GM21390 (cell line): ENCODE results near the gene DCUN1D4.

Experiments
- ATAC-seq: cut with Tn5 transposase; IDR thresholded peaks from one replicate; pipeline ENCODE4 v1.9.1; 2021; ENCODE audit not compliant: unreplicated experiment

The DCUN1D4 gene

GRCh38 chr4:51842554-51843308 lies at the start of gene DCUN1D4:
TSS of gene DCUN1D4 (plus strand) at chr4:51843153. CDS start at chr4:51843243, 90 bp downstream.
- ATAC-seq: peak; percentile 90

- ATAC-seq: no peak
Observed at GRCh38 chr4:51820443-51821234, 22.3 kb upstream of the DCUN1D4 start.

DNA sequence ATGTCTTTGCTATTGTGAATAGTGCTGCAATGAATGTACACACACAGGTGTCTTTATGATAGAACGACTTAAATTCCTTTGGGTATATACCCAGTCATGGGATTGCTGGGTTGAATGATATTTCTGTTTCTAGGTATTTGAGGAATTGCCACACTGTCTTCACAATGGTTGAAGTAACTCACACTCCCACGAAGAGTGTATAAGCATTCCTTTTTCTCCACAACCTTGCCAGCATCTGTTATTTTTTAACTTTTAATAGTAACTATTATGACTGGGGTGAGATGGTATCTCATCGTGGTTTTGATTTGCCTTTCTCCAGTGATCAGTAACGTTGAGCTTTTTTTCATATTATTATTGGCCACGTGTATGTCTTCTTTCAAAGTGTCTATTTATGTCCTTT lies 17.6 kb upstream of the DCUN1D4 start:
- ATAC-seq: no peak

GRCh38 chr4:51830156-51830720 lies 12.7 kb upstream of the DCUN1D4 start:
- ATAC-seq: no peak

DNA sequence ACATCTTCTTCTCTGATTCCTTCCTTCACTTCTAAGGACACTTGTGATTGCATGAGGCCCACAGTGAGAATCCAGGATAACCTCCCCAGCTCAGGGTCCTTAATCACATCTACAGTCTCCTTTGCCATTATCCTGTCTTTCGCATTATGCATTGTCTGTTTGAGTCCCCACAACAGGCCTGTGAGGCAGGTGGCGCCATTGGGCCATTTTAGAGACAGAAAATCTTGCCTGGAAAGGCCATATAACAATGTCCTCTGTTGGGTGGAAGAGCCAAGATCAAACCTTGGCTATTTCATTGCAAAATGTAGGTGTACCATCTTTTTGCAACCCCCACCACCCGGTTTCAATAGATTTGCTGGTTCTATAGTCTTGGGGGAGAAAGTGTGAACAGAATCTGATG lies 11.8 kb upstream of the DCUN1D4 start:
- ATAC-seq: peak; percentile 81

DNA sequence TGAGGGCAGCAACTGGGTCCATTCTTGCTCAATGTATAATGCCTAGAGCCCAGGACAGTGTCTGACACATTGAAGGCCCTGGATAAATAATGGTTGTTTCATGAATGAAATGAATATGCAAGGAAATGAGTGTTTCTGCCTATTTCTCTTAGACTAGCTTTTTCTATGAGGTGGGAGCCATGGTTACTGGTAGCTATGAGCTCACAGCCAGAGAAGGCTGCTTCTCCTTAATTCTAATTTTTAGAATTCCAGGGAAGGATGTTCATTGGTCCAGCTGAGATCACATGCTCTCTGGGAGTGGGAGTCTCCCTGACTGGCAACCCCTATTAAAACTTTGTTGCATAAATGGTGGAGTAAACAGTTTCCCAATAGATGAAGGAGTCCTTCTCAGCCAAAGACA lies 9.7 kb upstream of the DCUN1D4 start:
- no peak for ATAC-seq

DNA sequence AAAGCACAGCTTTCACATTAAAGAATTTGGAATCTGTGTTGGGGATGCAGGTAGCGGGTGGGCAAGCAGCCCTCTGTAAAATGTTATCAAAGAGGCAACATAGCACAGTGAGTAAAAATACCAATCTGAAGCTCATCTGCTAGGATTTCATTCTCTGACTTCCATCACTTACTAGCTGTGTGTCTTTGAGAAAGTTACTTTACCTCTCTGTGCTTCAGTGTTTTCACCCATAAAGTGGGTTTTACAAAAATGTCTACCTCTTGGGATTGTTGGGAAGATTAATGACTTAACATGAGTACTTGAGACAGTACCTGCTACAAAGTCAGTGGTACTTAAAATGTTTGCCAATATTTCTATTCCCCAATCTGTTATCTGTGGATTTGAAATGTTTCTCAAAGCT lies 7.9 kb upstream of the DCUN1D4 start:
- no peak for ATAC-seq

GRCh38 chr4:51835855-51836254 lies 7.1 kb upstream of the DCUN1D4 start:
- ATAC-seq: no peak

DNA sequence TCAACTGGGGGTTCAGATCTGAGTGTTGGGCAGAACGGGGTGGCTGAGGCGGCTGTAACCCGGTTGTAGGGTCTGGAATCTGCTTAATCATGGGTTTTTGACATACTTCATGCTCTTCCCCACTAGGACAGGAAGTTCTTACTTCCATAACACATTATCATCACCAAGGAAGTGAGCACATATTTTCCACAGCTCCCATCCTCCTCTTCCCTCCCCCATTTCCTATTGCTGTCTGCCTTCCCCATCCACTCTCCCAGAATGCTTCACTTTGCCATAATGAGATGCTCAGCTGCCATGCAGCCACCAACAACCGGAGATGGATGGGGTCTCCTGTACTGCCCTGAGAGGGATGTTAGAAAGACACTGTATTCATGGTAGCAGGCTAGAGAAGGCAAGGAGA lies 6.4 kb upstream of the DCUN1D4 start:
- no peak for ATAC-seq

DNA sequence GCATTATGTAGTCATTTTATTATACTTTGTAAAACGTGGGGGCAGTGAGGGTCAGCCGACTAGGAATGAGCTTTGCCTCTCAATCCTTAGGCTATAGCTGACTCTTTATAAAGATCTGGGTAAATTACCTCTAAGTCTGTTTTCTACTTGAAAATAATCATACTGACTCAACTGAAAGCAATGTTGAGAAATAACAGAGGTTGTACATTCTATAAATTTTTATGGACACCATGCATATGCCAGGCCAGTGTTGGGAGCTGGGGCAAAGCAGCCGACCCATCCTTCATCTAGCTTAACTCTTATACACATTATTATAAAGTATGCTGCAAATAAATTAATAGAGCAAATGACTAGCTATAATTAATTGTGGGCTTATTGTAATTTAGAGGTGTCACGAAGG lies 2.2 kb upstream of the DCUN1D4 start:
- no peak for ATAC-seq

- no peak for ATAC-seq
Observed at GRCh38 chr4:51842167-51842553, 793 bp upstream of the DCUN1D4 start.

- ATAC-seq: peak; percentile 30
Observed at GRCh38 chr4:51843309-51844152, 578 bp downstream of the DCUN1D4 start.

GRCh38 chr4:51844153-51845054 lies 1.5 kb downstream of the DCUN1D4 start:
- ATAC-seq: peak; percentile 44

GRCh38 chr4:51845055-51845426 lies 2.1 kb downstream of the DCUN1D4 start:
- no peak for ATAC-seq

DNA sequence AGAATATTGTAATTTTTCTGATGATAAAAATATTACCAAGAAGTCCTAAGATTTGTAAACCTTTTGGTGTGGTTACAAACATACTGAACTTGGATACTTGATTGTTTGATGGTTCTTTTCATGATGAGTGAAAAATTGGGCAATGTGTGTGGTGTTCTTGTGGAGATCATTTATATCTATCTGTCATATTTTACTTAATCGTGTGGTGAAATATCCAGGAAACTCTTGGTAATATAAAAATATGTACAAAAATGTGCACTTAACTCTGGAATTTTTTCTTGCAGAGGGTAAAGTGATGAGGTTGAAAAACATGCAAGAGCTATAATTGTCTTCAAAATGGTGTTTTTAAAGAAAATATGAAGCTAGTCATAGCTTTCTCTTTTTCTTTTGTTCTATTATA lies 2.8 kb downstream of the DCUN1D4 start:
- no peak for ATAC-seq

DNA sequence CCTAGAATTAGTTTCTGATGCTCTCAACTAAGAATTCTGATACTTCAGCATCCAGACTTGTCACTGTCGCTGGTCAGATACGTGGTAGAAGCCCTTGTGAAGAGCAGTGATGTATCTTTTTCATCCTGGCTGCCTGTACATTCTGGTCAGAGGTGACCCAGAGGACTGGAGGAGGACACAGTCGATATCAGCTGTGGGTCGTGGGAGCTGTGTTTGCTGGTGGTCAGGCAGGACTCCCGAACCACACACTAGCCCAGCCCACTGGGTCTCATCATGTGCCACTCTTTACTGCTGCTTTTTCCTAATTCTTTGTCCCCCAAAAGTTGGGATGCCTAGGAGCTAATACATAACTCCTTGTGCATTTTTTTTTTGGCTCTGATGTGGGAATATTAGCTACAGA lies 6.5 kb downstream of the DCUN1D4 start:
- ATAC-seq: no peak

DNA sequence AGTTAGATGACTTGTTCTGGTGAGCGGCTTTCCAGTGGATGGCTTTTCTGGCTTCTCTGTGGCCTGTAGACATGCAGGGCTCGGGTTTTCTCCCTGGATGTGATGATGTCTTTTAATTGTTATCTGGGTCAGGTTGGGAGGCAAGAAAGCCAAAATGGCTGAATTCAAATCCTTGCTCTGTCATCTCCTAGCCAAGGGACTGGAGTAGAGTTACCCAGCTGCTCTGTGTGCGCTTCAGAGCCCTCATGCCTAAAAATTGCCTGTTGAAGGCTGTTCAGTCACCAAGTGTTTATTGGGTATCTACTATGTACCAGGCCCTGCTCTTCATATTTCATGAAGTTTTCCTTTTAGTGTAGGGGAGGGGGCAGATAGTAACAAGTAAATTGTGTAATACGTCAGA lies 7.3 kb downstream of the DCUN1D4 start:
- ATAC-seq: no peak

DNA sequence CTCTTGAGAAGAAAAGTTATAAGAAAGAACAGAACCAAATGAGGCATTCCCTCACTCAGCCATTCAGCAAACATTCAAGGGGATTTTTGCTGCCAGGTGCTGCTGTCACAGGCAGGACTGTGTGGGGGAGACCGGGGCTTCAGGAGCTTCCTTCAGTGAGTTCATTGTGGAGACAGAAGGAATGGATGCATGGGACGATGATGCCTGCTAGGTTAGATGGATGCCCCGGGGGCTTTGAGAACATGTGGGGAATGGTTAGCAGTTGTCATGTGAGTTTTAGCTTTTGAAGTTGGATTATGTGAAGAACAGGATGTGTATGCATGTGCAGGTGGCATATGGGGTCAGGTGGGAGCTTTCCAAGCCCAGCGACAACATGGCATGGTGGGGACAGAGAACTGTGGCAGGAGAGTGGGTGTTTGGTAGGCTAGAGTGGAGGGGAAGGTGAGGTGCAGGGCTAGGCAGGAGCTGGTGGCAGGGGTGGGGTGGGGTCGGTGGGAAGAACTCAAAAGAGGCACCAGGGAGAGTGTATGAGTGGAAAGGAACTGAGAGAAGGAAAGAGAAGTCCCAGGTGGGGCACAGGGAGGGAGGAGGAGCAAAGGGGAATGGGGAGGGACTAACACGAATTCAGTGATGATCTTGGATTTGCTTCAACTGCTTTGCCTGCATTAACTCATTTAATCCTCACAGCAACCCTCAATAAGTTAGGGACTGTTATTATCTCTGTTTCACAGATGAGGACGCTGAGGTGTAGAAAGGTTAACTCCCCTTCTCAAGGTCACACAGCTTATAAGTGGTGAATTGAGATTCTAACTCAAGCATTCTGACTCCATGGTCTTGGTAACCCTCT lies 8.4 kb downstream of the DCUN1D4 start:
- ATAC-seq: no peak

GRCh38 chr4:51851937-51852290 lies 9.0 kb downstream of the DCUN1D4 start:
- no peak for ATAC-seq
